ENCODE data around the gene PDXK.
A peak's percentile ranks its signal among the peaks of the same experiment; 100 is the strongest.

PDXK gene

DNA sequence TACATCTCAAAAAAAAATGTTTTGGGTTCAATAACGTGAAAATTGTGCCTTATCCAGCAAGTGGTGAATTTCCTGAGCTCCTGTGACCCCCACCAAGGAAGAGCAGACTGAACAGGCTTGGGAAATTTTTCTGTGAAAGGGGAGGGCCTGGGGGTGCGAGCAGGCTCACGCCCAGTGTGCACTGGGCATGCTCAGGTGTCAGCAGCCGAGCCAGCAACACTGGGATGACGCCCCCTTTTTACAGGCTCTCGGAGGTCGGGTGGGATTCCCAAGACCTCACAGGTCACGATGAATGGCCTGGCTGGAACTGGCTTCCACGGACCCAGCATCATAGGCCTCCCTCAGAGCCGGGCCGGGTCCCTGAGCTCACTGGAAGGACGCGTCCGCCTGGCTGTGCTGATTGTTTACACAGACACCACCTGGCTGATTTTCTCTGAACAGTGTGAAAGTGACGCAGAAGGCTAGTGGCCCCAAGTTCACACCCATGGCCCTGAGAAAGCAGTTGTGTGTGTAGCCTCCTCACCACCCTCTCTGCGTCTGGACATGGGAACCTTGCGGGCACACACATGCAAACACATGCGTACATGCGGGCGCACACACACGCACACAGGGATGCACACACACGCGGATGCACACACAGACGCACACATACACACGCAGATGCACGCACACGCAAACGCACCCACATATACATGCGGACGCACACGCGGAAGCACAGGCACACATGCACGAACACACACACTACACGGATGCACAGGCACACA, 48.0 kb downstream of the PDXK start:
- TF ChIP-seq, protein P1, sequence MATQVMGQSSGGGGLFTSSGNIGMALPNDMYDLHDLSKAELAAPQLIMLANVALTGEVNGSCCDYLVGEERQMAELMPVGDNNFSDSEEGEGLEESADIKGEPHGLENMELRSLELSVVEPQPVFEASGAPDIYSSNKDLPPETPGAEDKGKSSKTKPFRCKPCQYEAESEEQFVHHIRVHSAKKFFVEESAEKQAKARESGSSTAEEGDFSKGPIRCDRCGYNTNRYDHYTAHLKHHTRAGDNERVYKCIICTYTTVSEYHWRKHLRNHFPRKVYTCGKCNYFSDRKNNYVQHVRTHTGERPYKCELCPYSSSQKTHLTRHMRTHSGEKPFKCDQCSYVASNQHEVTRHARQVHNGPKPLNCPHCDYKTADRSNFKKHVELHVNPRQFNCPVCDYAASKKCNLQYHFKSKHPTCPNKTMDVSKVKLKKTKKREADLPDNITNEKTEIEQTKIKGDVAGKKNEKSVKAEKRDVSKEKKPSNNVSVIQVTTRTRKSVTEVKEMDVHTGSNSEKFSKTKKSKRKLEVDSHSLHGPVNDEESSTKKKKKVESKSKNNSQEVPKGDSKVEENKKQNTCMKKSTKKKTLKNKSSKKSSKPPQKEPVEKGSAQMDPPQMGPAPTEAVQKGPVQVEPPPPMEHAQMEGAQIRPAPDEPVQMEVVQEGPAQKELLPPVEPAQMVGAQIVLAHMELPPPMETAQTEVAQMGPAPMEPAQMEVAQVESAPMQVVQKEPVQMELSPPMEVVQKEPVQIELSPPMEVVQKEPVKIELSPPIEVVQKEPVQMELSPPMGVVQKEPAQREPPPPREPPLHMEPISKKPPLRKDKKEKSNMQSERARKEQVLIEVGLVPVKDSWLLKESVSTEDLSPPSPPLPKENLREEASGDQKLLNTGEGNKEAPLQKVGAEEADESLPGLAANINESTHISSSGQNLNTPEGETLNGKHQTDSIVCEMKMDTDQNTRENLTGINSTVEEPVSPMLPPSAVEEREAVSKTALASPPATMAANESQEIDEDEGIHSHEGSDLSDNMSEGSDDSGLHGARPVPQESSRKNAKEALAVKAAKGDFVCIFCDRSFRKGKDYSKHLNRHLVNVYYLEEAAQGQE (IDR thresholded peaks at IDR 0.05; ENCODE audit: insufficient read depth in 1 of 2, low read depth in 2 of 2, low read length in 2 of 2) = no peak
- TF ChIP-seq SIN3A (IDR thresholded peaks at IDR 0.05; ENCODE audit: borderline replicate concordance, insufficient read depth, low read length) (no peak), TAF1 (IDR thresholded peaks at IDR 0.05; ENCODE audit: borderline replicate concordance, insufficient read depth, low read length) (no peak), FOXP2 (optimal IDR thresholded peaks at IDR 0.05; ENCODE audit: borderline replicate concordance, extremely low read depth, extremely low read length, insufficient read depth) (no peak), POLR2AphosphoS5 (IDR thresholded peaks at IDR 0.05; ENCODE audit: low read depth, low read length) (no peak)

- TF ChIP-seq SIN3A (IDR thresholded peaks at IDR 0.05; ENCODE audit: borderline replicate concordance, insufficient read depth, low read length) = no peak
- no peak for TF ChIP-seq TAF1 (IDR thresholded peaks at IDR 0.05; ENCODE audit: borderline replicate concordance, insufficient read depth, low read length)
- TF ChIP-seq, protein P1 (IDR thresholded peaks at IDR 0.05; ENCODE audit: insufficient read depth in 1 of 2, low read depth in 2 of 2, low read length in 2 of 2) = no peak
- no peak for TF ChIP-seq POLR2AphosphoS5 (IDR thresholded peaks at IDR 0.05; ENCODE audit: low read depth, low read length)
- TF ChIP-seq FOXP2 (optimal IDR thresholded peaks at IDR 0.05; ENCODE audit: borderline replicate concordance, extremely low read depth, extremely low read length, insufficient read depth) = no peak
Measured at GRCh38 chr21:43767498-43767983, 48.6 kb downstream of the PDXK start.

GRCh38 chr21:43767984-43768867, 49.3 kb downstream of the PDXK start:
- TF ChIP-seq FOXP2 (optimal IDR thresholded peaks at IDR 0.05; ENCODE audit: borderline replicate concordance, extremely low read depth, extremely low read length, insufficient read depth) (peak; percentile 10), TAF1 (IDR thresholded peaks at IDR 0.05; ENCODE audit: borderline replicate concordance, insufficient read depth, low read length) (no peak)

- TF ChIP-seq, protein P1 (IDR thresholded peaks at IDR 0.05; ENCODE audit: insufficient read depth in 1 of 2, low read depth in 2 of 2, low read length in 2 of 2) = no peak
- no peak for TF ChIP-seq TAF1 (IDR thresholded peaks at IDR 0.05; ENCODE audit: borderline replicate concordance, insufficient read depth, low read length)
- no peak for TF ChIP-seq POLR2AphosphoS5 (IDR thresholded peaks at IDR 0.05; ENCODE audit: low read depth, low read length)
- TF ChIP-seq SIN3A (IDR thresholded peaks at IDR 0.05; ENCODE audit: borderline replicate concordance, insufficient read depth, low read length) = no peak
- no peak for TF ChIP-seq FOXP2 (optimal IDR thresholded peaks at IDR 0.05; ENCODE audit: borderline replicate concordance, extremely low read depth, extremely low read length, insufficient read depth)
Measured at GRCh38 chr21:43768868-43769167, 49.9 kb downstream of the PDXK start.

DNA sequence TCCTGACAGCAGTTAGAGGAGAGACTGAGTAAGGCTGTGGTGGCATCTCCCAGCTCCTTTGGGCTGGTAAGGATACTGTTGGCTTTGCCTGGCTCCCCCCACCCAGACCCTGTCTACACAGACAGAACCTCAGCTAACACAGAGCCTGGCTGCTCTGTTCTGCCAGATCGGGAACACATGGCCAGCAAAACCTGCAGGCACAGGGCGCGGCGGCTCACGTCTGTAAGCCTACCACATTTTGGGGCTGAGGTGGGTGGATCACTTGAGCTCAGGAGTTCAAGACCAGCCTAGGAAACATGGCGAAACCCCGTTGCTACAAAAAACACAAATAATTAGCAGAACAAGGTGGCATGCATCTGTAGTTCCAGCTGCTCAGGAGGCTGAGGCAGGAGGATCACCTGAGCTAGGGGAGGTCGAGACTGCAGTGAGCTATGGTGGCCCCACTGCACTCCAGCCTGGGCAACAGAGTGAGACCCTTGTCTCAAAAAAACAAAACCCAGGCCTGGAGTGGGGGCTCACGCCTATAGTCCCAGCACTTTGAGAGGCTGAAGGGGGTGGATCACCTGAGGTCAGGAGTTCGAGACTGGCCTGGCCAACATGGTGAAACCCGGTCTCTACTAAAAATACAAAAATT, 50.5 kb downstream of the PDXK start:
- no peak for TF ChIP-seq SIN3A (IDR thresholded peaks at IDR 0.05; ENCODE audit: borderline replicate concordance, insufficient read depth, low read length)
- TF ChIP-seq, protein P1 (IDR thresholded peaks at IDR 0.05; ENCODE audit: insufficient read depth in 1 of 2, low read depth in 2 of 2, low read length in 2 of 2) = no peak
- TF ChIP-seq POLR2AphosphoS5 (IDR thresholded peaks at IDR 0.05; ENCODE audit: low read depth, low read length) = no peak
- TF ChIP-seq TAF1 (IDR thresholded peaks at IDR 0.05; ENCODE audit: borderline replicate concordance, insufficient read depth, low read length) = no peak
- no peak for TF ChIP-seq FOXP2 (optimal IDR thresholded peaks at IDR 0.05; ENCODE audit: borderline replicate concordance, extremely low read depth, extremely low read length, insufficient read depth)
